Measurements from ENCODE around the gene FBLN1. TPM values are rescaled to one million over a fixed set of nuclear protein-coding genes. Genes with fewer than 3 reads are reported as not detected.
"Not testable (repeated sequence)": the region's sequence is repeated elsewhere in the genome, so short reads cannot be mapped to it uniquely, and the experiment has no call there.

FBLN1 gene
- total RNA-seq, 4 donors from 2014 or later = 33.7 to 546 (median 86.3) TPM

- Histone ChIP-seq H3K27ac (no peak overlapping the region), H3K4me1 (peaks cover 0 to 7% (median 0%) of the 10 kb centered on the region in 3 donors), H3K9me3 (no peaks in the 10 kb centered on the region), H3K27me3 (no peaks in the 10 kb centered on the region), H3K4me3 (no peak overlapping the region), H3K36me3 (peaks cover 0 to 64% (median 0%) of the 10 kb centered on the region in 3 donors)
- WGBS, 2 donors = 76 to 88% methylated on average over 5 of the region's 13 CpGs
- DNase-seq = no peak
- intact Hi-C loops (cut with DNase I) = no loop called here
- TF ChIP-seq POLR2A (IDR thresholded peaks at IDR 0.05) = no peak
- TF ChIP-seq, protein P1, sequence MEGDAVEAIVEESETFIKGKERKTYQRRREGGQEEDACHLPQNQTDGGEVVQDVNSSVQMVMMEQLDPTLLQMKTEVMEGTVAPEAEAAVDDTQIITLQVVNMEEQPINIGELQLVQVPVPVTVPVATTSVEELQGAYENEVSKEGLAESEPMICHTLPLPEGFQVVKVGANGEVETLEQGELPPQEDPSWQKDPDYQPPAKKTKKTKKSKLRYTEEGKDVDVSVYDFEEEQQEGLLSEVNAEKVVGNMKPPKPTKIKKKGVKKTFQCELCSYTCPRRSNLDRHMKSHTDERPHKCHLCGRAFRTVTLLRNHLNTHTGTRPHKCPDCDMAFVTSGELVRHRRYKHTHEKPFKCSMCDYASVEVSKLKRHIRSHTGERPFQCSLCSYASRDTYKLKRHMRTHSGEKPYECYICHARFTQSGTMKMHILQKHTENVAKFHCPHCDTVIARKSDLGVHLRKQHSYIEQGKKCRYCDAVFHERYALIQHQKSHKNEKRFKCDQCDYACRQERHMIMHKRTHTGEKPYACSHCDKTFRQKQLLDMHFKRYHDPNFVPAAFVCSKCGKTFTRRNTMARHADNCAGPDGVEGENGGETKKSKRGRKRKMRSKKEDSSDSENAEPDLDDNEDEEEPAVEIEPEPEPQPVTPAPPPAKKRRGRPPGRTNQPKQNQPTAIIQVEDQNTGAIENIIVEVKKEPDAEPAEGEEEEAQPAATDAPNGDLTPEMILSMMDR (IDR thresholded peaks at IDR 0.05) = no peak
These were observed 87.6 kb downstream of the FBLN1 start for GRCh38 chr22:45590262-45590661.

DNA sequence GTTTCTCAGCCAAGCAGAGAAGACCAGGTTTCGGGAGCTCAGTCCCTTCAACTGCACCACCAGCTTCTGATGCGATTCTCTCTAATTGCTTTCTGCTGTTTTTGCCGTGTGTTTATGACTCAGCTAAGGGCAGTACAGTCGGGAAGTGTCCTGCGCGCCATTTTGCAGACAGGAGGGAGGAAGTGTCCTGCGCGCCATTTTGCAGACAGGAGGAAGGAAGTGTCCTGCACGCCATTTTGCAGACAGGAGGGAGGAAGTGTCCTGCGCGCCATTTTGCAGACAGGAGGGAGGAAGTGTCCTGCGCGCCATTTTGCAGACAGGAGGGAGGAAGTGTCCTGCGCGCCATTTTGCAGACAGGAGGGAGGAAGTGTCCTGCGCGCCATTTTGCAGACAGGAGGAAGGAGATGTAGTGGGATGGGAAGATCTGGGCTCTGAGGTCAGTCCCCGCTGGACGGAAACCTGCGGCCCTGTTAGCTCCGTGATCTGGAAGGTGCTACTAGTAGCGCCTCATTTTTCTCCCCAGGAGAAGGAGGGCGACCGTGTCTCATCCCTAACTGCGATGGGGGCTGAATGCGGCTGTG lies 89.0 kb downstream of the FBLN1 start:
- 92 to 100% methylated on average over 8 to 13 of the region's 26 CpGs for WGBS, 2 donors
- peaks cover 0 to 54% (median 0%) of the 10 kb centered on the region in 3 donors for H3K36me3 ChIP-seq
- intact Hi-C loops (cut with DNase I); H3K27me3 ChIP-seq; H3K4me1 ChIP-seq; H3K9me3 ChIP-seq; H3K27ac ChIP-seq; DNase-seq; H3K4me3 ChIP-seq: not testable (repeated sequence)

GRCh38 chr22:45594123-45594941 lies 91.6 kb downstream of the FBLN1 start:
- Histone ChIP-seq H3K27ac (no peak overlapping the region), H3K4me3 (no peak overlapping the region), H3K4me1 (peaks cover 0 to 7% (median 0%) of the 10 kb centered on the region in 3 donors), H3K36me3 (peaks cover 0 to 63% (median 0%) of the 10 kb centered on the region in 3 donors), H3K9me3 (no peaks in the 10 kb centered on the region), H3K27me3 (no peaks in the 10 kb centered on the region)
- TF ChIP-seq POLR2A (IDR thresholded peaks at IDR 0.05) = no peak
- TF ChIP-seq, protein P1 (IDR thresholded peaks at IDR 0.05) = no peak
- DNase-seq = no peak
- intact Hi-C loops (cut with DNase I) = no loop called here
- 72 to 82% methylated on average over 6 to 7 of the region's 8 CpGs for WGBS, 2 donors

GRCh38 chr22:45597460-45598192 lies 94.9 kb downstream of the FBLN1 start:
- H3K27me3 ChIP-seq = no peaks in the 10 kb centered on the region
- intact Hi-C loops (cut with DNase I) = no loop called here
- no peak overlapping the region for H3K4me3 ChIP-seq
- H3K36me3 ChIP-seq = peaks cover 0 to 46% (median 0%) of the 10 kb centered on the region in 3 donors
- H3K27ac ChIP-seq = no peak overlapping the region
- peaks cover 0 to 38% (median 21%) of the 10 kb centered on the region in 3 donors for H3K4me1 ChIP-seq
- no peak for DNase-seq
- WGBS, 2 donors = 82 to 91% methylated on average over 9 to 12 of the region's 20 CpGs
- H3K9me3 ChIP-seq = no peaks in the 10 kb centered on the region
- TF ChIP-seq POLR2A (IDR thresholded peaks at IDR 0.05) = no peak
- TF ChIP-seq, protein P1 (IDR thresholded peaks at IDR 0.05) = no peak

DNA sequence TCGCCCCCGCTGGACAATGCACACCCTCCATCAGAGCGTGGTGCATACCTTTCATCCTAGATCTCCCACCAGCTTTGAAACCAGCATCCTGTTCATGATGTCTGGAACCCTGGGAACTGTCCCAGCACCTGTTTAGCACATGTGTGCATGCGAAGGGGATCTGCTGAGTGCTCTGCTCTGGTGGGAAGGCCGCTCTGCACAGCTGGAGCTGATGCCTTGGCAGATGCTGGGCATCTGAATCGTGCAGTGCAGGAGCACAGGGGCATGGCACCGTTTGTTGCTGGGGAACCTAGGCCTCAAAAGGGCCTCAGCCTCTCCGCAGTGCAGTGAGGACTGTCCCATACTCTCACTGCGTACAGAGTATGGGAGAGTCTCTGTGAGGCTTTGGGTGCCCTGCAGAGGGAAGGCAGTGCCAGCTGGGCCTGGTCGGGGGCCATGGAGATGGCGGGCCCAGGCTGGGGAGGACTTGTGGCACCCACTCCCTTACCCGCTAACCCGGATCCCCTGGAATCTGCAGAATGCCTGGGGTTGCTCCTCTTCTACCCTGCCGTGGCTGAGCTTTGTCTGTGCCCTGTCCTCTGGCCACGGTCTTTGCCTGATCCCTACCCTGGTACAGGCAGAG lies 96.0 kb downstream of the FBLN1 start:
- 92 to 96% methylated on average over 6 to 8 of the region's 15 CpGs for WGBS, 2 donors

More for the DNA sequence above, 96.0 kb downstream of the FBLN1 start:
- intact Hi-C loops (cut with DNase I) = no loop called here
- Histone ChIP-seq H3K27me3 (no peaks in the 10 kb centered on the region), H3K27ac (no peak overlapping the region), H3K9me3 (no peaks in the 10 kb centered on the region), H3K4me3 (no peak overlapping the region), H3K36me3 (peaks cover 0 to 39% (median 0%) of the 10 kb centered on the region in 3 donors), H3K4me1 (peaks cover 0 to 48% (median 21%) of the 10 kb centered on the region in 3 donors)
- no peak for DNase-seq
- TF ChIP-seq, protein P1 (IDR thresholded peaks at IDR 0.05) = no peak
- no peak for TF ChIP-seq POLR2A (IDR thresholded peaks at IDR 0.05)
